Activated T-cell treated with anti-CD3 and anti-CD28 coated beads for 1 hour (primary cell): ENCODE results near the gene C8B.

Source experiments
- DNase-seq: peaks from one replicate; pipeline ENCODE4 v3.0.0-alpha.2; 2020; ENCODE audit warnings: low read depth

C8B gene

DNA sequence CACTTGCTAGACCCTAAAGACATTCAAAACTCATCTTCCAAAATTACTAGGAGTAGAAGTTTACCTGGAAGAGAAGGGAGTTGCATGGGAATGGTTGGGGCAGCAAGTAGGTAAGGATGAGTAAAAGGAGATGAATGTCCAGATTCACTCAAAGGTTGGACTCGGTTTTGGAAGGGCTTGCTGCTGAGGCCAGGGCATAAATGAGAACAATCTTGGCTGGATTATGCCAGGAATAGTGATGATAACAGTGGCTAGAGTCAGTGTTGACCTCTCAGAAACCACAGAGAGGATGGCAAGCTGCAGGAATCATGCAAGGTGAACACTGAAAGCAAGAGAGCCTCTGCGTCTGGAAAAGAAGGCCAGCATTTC lies 67.8 kb downstream of the C8B start:
- DNase-seq, result no peak

DNA sequence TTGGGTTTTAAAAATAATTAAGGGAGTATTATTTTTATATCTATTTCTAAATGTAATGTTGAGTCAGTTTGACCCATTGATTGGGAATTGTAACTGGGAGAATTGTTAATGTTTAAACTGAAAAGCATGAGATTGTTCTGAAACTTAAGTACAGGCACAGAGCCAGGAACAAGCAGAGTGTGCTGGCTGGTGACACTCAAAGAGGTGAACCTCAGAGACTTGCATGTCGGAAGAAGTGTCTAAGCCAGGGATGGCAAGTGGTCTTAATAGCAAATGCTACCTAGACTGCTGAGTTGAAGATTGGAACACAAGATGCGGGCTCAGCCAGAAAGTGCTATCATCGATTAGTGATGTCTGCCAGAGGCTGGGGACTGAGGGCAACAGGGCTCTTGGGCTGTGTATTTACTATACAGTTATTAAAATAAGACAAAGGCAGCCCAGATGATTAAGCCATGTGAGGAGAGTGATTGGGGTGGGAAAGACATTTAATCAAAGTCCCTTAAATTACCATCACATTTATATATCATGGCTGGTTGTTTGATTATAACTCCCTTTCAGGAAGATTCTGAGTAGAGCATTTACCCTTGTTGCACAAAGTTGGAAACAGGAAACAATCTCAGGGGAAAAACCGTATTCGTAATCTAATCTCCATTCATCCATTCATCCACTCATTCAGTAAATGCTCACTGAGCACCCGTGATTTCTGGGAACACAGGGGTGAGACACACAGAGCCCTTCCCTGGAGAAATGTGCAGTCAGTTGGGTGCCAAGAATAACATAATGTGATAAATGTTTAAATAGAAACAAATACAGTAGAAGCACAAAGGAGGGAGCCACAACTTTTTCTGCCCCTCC lies 68.4 kb downstream of the C8B start:
- DNase-seq, result no peak

DNA sequence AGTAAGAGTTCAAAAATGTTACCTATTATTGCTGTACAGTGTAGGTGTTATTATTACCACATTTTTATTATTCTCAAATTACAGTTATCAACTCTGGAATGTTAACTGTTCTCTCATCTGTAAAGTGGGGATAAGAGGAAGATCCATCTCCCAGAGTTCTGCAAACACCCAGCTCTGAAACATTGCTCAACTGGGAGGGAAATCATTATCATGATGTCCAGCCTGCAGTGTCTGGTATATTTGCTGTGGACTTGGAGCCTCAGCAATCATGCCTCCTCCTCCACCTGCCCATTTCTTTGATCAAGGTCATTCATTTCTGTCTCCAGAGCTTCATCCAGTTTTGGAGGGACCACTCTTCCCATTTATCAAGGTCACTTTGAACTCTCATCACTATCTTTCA lies 71.8 kb downstream of the C8B start:
- DNase-seq, result no peak

DNA sequence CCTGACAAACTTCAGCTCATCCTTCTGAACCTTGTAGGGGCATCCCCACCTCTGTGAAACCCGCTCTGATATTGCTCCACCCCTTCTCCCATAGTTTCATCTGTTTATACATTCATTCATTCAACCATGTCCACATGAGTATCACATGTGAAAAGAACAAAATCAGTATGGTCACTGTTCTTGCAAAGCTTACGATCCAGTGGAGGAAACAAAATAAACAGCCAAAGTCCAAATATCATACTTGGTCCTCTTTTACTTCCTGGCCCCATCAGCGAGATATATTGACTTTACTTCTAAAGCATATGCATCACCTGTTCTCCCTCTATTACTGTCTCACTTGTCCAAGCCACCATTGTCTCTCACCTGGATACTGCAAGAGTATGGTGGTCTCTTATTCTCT lies 75.6 kb downstream of the C8B start:
- DNase-seq, result no peak

DNA sequence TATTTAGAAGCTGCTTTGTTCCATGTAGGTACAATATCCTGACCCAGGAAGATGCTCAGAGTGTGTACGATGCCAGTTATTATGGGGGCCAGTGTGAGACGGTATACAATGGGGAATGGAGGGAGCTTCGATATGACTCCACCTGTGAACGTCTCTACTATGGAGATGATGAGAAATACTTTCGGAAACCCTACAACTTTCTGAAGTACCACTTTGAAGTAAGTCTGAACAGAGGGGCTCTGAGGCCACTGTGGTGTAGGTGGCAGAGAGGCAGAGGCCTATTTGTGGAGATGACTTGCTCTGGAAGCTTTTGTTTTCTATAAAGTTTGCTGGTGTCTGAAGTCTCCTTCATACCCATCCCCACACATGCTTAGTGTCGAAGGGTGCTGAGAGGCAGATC lies 84.4 kb downstream of the C8B start:
- DNase-seq, result no peak

DNA sequence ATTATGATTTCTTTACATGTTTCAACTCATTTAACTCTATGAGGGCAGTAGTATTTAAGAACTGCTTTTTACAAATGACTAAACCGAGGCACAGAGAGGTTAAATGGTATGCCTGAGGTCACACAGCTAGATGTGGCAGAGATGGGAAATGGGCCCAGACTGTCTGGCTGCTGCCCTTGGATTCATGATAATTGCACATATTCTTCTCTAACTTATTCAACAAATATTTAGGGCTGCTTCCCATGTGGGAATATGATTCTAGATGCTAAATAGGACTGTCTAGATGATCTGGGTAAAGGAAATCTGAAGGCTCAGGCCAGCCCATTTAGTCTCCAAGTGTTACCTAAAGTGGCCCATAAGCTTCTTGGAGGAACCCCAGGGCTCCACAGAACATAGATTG lies 85.0 kb downstream of the C8B start:
- no peak for DNase-seq
